Lower leg skin (tissue), 4 donors: ENCODE data around the gene PEA15. TPM values are rescaled to one million over a fixed set of nuclear protein-coding genes. Genes with fewer than 3 reads are reported as not detected.

Experiments used
- DNase-seq, 2 donors: peaks; one replicate each; pipeline ENCODE4 v3.0.0-alpha.2; 2019; ENCODE audit warnings: low spot score in 2 of 2
- H3K4me3 ChIP-seq: fragments of 200-600 bp; sonication (generic); 2 replicates; pipeline ENCODE4 v1.5.1; 2017; ENCODE audit warnings: mild to moderate bottlenecking, low read depth; ENCODE audit not compliant: poor library complexity, severe bottlenecking
- CTCF ChIP-seq, 3 donors: fragments of 450-650 bp; IDR thresholded peaks; one replicate each; pipeline ENCODE4 v1.5.1; 2016; ENCODE audit warnings: antibody characterized with exemption in 3 of 3, mild to moderate bottlenecking in 3 of 3, moderate library complexity in 2 of 3
- POLR2A ChIP-seq, 2 donors: fragments of 450-650 bp; IDR thresholded peaks; one replicate each; pipeline ENCODE4 v1.6.1; 2016 to 2017; ENCODE audit warnings: antibody characterized with exemption in 2 of 2, mild to moderate bottlenecking in 1 of 2, moderate library complexity in 1 of 2
- WGBS, 2 donors: methylation state at CpG; one replicate each; pipeline ENCODE4 v1.1.5; 2018; 5-methylcytosine and 5-hydroxymethylcytosine counted together
- intact Hi-C: fragments of 100-400 bp; cut with DNase I; formaldehyde crosslinking; loops from one replicate; pipeline ENCODE4 v1.15.0; 2023; ENCODE audit warnings: low total_unique reads
- total RNA-seq, 4 donors: library from RNA; depleted of rRNA; stranded (reverse); fragments of >200 nt; gene quantifications; one replicate each; pipeline ENCODE4 v1.1.0, GENCODE V29; 2016

Gene PEA15
- total RNA-seq, 4 donors from 2014 or later = 50.7 to 76.6 (median 60.1) TPM

GRCh38 chr1:160257411-160258015 lies 52.3 kb downstream of the PEA15 start:
- DNase-seq = no peak
- H3K4me3 ChIP-seq = no peak overlapping the region
- TF ChIP-seq POLR2A (IDR thresholded peaks at IDR 0.05) (no peak), CTCF (IDR thresholded peaks at IDR 0.05) (no peak)
- intact Hi-C loops = no loop called here
- WGBS, 2 donors = 94 to 97% methylated on average over 6 of the region's 6 CpGs

- no peak overlapping the region for H3K4me3 ChIP-seq
- DNase-seq = no peak
- WGBS, 2 donors = 93 to 94% methylated on average over 7 of the region's 7 CpGs
- TF ChIP-seq CTCF (IDR thresholded peaks at IDR 0.05) = no peak
- no peak for TF ChIP-seq POLR2A (IDR thresholded peaks at IDR 0.05)
- intact Hi-C loops = no loop called here
Observed at GRCh38 chr1:160258177-160258798, 53.1 kb downstream of the PEA15 start.

- WGBS, 2 donors = 37 to 39% methylated on average over 6 of the region's 6 CpGs
- intact Hi-C loops = no loop called here
- no peak overlapping the region for H3K4me3 ChIP-seq
- no peak for DNase-seq
- TF ChIP-seq CTCF (IDR thresholded peaks at IDR 0.05) (no peak), POLR2A (IDR thresholded peaks at IDR 0.05) (no peak)
Observed at GRCh38 chr1:160260406-160261382, 55.5 kb downstream of the PEA15 start.

GRCh38 chr1:160261556-160261892 lies 56.3 kb downstream of the PEA15 start:
- TF ChIP-seq CTCF (IDR thresholded peaks at IDR 0.05) (no peak), POLR2A (IDR thresholded peaks at IDR 0.05) (no peak)
- peak in 1 of 2 donors; percentile 42 for DNase-seq
- WGBS, 2 donors = 0 to 1% methylated on average over 8 of the region's 8 CpGs
- H3K4me3 ChIP-seq = peak overlapping the region; percentile 97
- intact Hi-C loops = no loop called here

- WGBS, 2 donors = 0% methylated on average over 47 to 67 of the region's 67 CpGs
Observed at GRCh38 chr1:160261893-160262794, 57.0 kb downstream of the PEA15 start, which contains the start of gene DCAF8. DCAF8 (minus strand) TSS chr1:160262549; CDS start chr1:160244008, 18,541 bp downstream.

More at GRCh38 chr1:160261893-160262794, 57.0 kb downstream of the PEA15 start, which contains the start of gene DCAF8:
- no peak for TF ChIP-seq CTCF (IDR thresholded peaks at IDR 0.05)
- peak in 1 of 2 donors; percentile 93 for TF ChIP-seq POLR2A (IDR thresholded peaks at IDR 0.05)
- DNase-seq = peak; percentile 98 to 99
- intact Hi-C loops = no loop called here
- H3K4me3 ChIP-seq = peak within 1 kb of the TSS; percentile 97
